Neural cell (in vitro differentiated cells): Measurements from ENCODE around the gene AP5Z1. TPM values are rescaled to one million over a fixed set of nuclear protein-coding genes. Genes with fewer than 3 reads are reported as not detected.

Source experiments
- H2AFZ ChIP-seq: fragments of 200-600, 300-800 bp; sonication (generic), shearing (Covaris generic); 2 replicates; pipeline ENCODE4 v1.6.0; 2014; ENCODE audit warnings: low read depth, mild to moderate bottlenecking, antibody characterized with exemption, low read length, moderate library complexity
- H3F3A ChIP-seq: fragments of 200-600 bp; shearing (Covaris generic); 2 replicates; pipeline ENCODE4 v1.6.1; 2016; ENCODE audit warnings: mild to moderate bottlenecking, moderate library complexity, mixed read lengths, antibody characterized with exemption, low read length; ENCODE audit not compliant: insufficient read depth, poor library complexity, severe bottlenecking
- H3K27ac ChIP-seq: fragments of 200-600, 300-800 bp; sonication (generic), shearing (Covaris generic); 2 replicates; pipeline ENCODE4 v1.5.1; 2014; ENCODE audit warnings: mild to moderate bottlenecking, low read length, moderate library complexity
- H3K27me3 ChIP-seq: fragments of 300-800, 200-600 bp; sonication (generic), shearing (Covaris generic); 2 replicates; pipeline ENCODE4 v1.6.0; 2014; ENCODE audit warnings: mild to moderate bottlenecking, low read depth, low read length, moderate library complexity; ENCODE audit not compliant: insufficient read depth
- H3K36me3 ChIP-seq: fragments of 300-800, 200-600 bp; sonication (generic), shearing (Covaris generic); 2 replicates; pipeline ENCODE4 v1.5.1; 2014; ENCODE audit warnings: mild to moderate bottlenecking, antibody characterized with exemption, low read length, moderate library complexity; ENCODE audit not compliant: insufficient read depth
- H3K4me2 ChIP-seq: fragments of 300-800, 200-600 bp; sonication (generic), shearing (Covaris generic); 2 replicates; pipeline ENCODE4 v1.6.0; 2014; ENCODE audit warnings: mild to moderate bottlenecking, low read length
- H3K4me3 ChIP-seq: fragments of 300-800, 200-600 bp; sonication (generic), shearing (Covaris generic); 2 replicates; pipeline ENCODE4 v1.5.1; 2014; ENCODE audit warnings: mild to moderate bottlenecking, low read length, moderate library complexity
- H3K79me2 ChIP-seq: fragments of 200-600 bp; shearing (Covaris generic); replicated peaks from 2 replicates; pipeline ENCODE4 v1.6.0; 2014; ENCODE audit warnings: mild to moderate bottlenecking, low read length, moderate library complexity; ENCODE audit not compliant: insufficient read depth
- H3K9ac ChIP-seq: fragments of 300-800, 200-600 bp; sonication (generic), shearing (Covaris generic); 2 replicates; pipeline ENCODE4 v1.6.1; 2016; ENCODE audit warnings: mild to moderate bottlenecking, low read length, mixed read lengths
- H3K9me2 ChIP-seq: fragments of 200-600 bp; shearing (Covaris generic); 2 replicates; pipeline ENCODE4 v1.6.1; 2016; ENCODE audit warnings: mild to moderate bottlenecking, low read length, mixed read lengths; ENCODE audit not compliant: insufficient read depth
- H3K9me3 ChIP-seq: fragments of 200-600, 300-800 bp; sonication (generic), shearing (Covaris generic); 2 replicates; pipeline ENCODE4 v1.6.1; 2016; ENCODE audit warnings: mild to moderate bottlenecking, mixed run types, low read length, moderate library complexity, mixed read lengths
- H4K20me1 ChIP-seq: fragments of 200-600 bp; shearing (Covaris generic); 2 replicates; pipeline ENCODE4 v1.6.1; 2016; ENCODE audit warnings: mild to moderate bottlenecking, mixed run types; ENCODE audit not compliant: insufficient read depth
- EP300 ChIP-seq: fragments of 450-650 bp; conservative IDR thresholded peaks from 2 replicates; pipeline ENCODE4 v1.6.1; 2014; ENCODE audit warnings: antibody characterized with exemption, mild to moderate bottlenecking, moderate library complexity; ENCODE audit not compliant: poor library complexity, severe bottlenecking
- EZH2 ChIP-seq: fragments of 200-600, 300-800 bp; shearing (Covaris generic), sonication (generic); IDR thresholded peaks from 2 replicates; pipeline ENCODE4 v1.6.1; 2014; ENCODE audit warnings: antibody characterized with exemption, low read length, borderline replicate concordance, mild to moderate bottlenecking; ENCODE audit not compliant: insufficient read depth, poor library complexity, severe bottlenecking
- MXI1 ChIP-seq: fragments of 450-650 bp; conservative IDR thresholded peaks from 2 replicates; pipeline ENCODE4 v1.6.1; 2014; ENCODE audit warnings: antibody characterized with exemption, mild to moderate bottlenecking; ENCODE audit not compliant: poor library complexity, severe bottlenecking
- POLR2AphosphoS5 ChIP-seq: IDR thresholded peaks from 2 replicates; pipeline ENCODE4 v1.6.1; 2012
- RAD21 ChIP-seq: fragments of 450-650 bp; conservative IDR thresholded peaks from 2 replicates; pipeline ENCODE4 v1.6.1; 2014; ENCODE audit warnings: antibody characterized with exemption, mild to moderate bottlenecking, moderate library complexity
- SMC3 ChIP-seq: fragments of 450-650 bp; conservative IDR thresholded peaks from 2 replicates; pipeline ENCODE4 v1.6.1; 2014; ENCODE audit warnings: antibody characterized with exemption, mild to moderate bottlenecking, moderate library complexity; ENCODE audit not compliant: poor library complexity
- TAF1 ChIP-seq: IDR thresholded peaks from 2 replicates; pipeline ENCODE4 v1.6.1; 2012; ENCODE audit warnings: low read depth
- polyA plus RNA-seq: library from polyadenylated mRNA; depleted of rRNA; stranded (reverse); fragments of >200 nt; gene quantifications from 2 replicates; pipeline ENCODE4 v1.2.3, GENCODE V29; 2014
- TF ChIP-seq, protein P1 (sequence below): fragments of 450-650 bp; IDR thresholded peaks from 2 replicates; pipeline ENCODE4 v1.5.1; 2014; ENCODE audit warnings: antibody characterized with exemption, mild to moderate bottlenecking, moderate library complexity; ENCODE audit not compliant: poor library complexity, severe bottlenecking
- TF ChIP-seq, protein P2 (sequence below): IDR thresholded peaks from 2 replicates; pipeline ENCODE4 v1.6.1; 2012; ENCODE audit warnings: borderline replicate concordance

AP5Z1 gene
- polyA plus RNA-seq, 1 donor from 2014 or later: 36.9 TPM

DNA sequence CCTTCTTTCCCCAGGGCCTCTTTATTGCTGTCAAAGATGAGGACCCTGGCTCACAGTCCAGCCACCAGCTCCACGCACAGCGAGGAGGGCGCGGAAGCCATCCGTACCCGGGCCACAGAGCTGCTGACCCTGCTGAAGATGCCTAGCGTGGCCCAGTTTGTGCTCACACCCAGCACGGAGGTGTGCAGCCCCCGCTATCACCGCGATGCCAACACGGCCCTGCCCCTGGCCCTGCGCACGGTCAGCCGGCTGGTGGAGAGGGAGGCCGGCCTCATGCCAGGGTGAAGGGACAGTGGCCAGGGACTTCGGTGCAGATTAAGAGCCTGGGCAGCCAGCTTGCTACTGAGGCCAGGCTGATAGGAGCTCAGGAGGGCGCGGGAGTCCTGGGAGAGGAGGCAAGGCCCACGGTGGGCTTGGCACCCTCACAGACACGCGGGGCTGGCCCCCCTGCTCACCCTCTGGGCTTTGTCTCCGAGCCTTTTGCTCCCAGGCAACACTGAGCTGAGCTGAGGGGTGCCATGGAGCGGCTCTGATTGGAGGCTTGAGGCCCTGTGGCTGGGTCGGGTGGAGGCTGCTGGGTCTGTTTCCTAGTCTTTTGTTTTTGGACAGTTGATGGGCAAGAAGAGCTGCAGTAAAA, 15.8 kb downstream of the AP5Z1 start:
- H4K20me1 ChIP-seq: no peaks in the 10 kb centered on the region
- H2AFZ ChIP-seq: no peak overlapping the region
- no peaks in the 10 kb centered on the region for H3K36me3 ChIP-seq
- H3K4me3 ChIP-seq: no peak overlapping the region
- no peaks in the 10 kb centered on the region for H3K79me2 ChIP-seq
- H3K9ac ChIP-seq: no peak overlapping the region
- H3K27ac ChIP-seq: no peak overlapping the region
- no peak overlapping the region for H3K4me2 ChIP-seq
- H3K9me2 ChIP-seq: no peaks in the 10 kb centered on the region
- no peaks in the 10 kb centered on the region for H3F3A ChIP-seq
- H3K27me3 ChIP-seq: no peaks in the 10 kb centered on the region
- TF ChIP-seq EZH2: no peak
- TF ChIP-seq EP300: no peak
- TF ChIP-seq SMC3: no peak
- TF ChIP-seq TAF1: no peak
- no peak for TF ChIP-seq RAD21
- TF ChIP-seq, protein P1, sequence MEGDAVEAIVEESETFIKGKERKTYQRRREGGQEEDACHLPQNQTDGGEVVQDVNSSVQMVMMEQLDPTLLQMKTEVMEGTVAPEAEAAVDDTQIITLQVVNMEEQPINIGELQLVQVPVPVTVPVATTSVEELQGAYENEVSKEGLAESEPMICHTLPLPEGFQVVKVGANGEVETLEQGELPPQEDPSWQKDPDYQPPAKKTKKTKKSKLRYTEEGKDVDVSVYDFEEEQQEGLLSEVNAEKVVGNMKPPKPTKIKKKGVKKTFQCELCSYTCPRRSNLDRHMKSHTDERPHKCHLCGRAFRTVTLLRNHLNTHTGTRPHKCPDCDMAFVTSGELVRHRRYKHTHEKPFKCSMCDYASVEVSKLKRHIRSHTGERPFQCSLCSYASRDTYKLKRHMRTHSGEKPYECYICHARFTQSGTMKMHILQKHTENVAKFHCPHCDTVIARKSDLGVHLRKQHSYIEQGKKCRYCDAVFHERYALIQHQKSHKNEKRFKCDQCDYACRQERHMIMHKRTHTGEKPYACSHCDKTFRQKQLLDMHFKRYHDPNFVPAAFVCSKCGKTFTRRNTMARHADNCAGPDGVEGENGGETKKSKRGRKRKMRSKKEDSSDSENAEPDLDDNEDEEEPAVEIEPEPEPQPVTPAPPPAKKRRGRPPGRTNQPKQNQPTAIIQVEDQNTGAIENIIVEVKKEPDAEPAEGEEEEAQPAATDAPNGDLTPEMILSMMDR: no peak
- TF ChIP-seq POLR2AphosphoS5: no peak
- TF ChIP-seq, protein P2, sequence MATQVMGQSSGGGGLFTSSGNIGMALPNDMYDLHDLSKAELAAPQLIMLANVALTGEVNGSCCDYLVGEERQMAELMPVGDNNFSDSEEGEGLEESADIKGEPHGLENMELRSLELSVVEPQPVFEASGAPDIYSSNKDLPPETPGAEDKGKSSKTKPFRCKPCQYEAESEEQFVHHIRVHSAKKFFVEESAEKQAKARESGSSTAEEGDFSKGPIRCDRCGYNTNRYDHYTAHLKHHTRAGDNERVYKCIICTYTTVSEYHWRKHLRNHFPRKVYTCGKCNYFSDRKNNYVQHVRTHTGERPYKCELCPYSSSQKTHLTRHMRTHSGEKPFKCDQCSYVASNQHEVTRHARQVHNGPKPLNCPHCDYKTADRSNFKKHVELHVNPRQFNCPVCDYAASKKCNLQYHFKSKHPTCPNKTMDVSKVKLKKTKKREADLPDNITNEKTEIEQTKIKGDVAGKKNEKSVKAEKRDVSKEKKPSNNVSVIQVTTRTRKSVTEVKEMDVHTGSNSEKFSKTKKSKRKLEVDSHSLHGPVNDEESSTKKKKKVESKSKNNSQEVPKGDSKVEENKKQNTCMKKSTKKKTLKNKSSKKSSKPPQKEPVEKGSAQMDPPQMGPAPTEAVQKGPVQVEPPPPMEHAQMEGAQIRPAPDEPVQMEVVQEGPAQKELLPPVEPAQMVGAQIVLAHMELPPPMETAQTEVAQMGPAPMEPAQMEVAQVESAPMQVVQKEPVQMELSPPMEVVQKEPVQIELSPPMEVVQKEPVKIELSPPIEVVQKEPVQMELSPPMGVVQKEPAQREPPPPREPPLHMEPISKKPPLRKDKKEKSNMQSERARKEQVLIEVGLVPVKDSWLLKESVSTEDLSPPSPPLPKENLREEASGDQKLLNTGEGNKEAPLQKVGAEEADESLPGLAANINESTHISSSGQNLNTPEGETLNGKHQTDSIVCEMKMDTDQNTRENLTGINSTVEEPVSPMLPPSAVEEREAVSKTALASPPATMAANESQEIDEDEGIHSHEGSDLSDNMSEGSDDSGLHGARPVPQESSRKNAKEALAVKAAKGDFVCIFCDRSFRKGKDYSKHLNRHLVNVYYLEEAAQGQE: no peak
- no peak for TF ChIP-seq MXI1
- H3K9me3 ChIP-seq: no peaks in the 10 kb centered on the region

DNA sequence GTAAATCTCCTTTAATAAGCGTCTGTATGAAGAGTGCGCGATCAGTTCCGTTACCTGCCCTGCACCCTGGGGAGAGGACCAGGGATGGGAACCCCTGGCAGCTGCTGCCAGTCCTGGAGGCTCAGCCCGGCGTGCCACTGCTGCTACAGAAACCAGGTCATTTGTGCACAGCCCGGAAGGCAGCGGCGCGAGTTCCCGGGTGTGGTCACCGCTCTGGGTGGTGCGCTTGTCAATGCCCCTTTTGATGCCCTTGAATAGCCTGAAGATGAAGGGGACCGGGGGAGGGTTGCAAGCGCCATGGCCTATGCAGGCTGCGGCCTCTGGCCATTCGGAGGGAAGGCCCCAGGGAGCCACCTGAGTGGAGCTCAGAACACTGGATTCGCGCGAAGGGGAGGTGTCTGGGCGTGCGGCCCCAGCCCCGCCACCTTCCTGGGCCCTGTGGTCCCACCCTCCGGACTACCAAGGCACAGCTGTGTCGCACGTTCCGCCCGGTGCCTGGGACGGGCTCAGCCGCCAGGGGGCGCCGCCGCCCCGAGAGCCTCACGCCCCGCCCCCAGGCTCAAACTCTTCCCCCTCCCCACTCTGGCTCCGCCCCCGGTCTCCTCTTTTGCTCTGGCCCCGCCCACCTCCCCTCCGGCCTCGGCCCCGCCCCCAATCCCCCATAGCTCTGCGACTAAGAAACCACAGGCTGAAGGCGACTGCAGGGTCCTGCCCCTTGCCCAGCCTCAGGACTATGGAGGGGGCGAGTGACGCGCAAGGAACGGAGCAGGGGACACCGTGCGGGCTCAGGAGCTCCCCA, 16.5 kb downstream of the AP5Z1 start:
- no peaks in the 10 kb centered on the region for H3K79me2 ChIP-seq
- H3K9ac ChIP-seq: no peak overlapping the region
- peak overlapping the region; percentile 57 for H3K4me3 ChIP-seq
- no peaks in the 10 kb centered on the region for H4K20me1 ChIP-seq
- no peaks in the 10 kb centered on the region for H3K27me3 ChIP-seq
- no peak overlapping the region for H3K27ac ChIP-seq
- TF ChIP-seq, protein P1: peak; percentile 67
- TF ChIP-seq TAF1: no peak
- TF ChIP-seq SMC3: peak; percentile 73
- peak; percentile 50 for TF ChIP-seq RAD21
- H2AFZ ChIP-seq: no peak overlapping the region
- H3F3A ChIP-seq: no peaks in the 10 kb centered on the region
- H3K4me2 ChIP-seq: no peak overlapping the region
- no peaks in the 10 kb centered on the region for H3K9me3 ChIP-seq
- H3K36me3 ChIP-seq: no peaks in the 10 kb centered on the region
- H3K9me2 ChIP-seq: no peaks in the 10 kb centered on the region
